NT2/D1 (cell line): ENCODE measurements around the gene POU3F1.

Source experiments
- SUZ12 ChIP-seq: IDR thresholded peaks from 2 replicates; pipeline ENCODE4 v1.6.1; 2011; ENCODE audit not compliant: insufficient read length, insufficient read depth; ENCODE audit errors: extremely low read depth
- YY1 ChIP-seq: IDR thresholded peaks from 2 replicates; pipeline ENCODE4 v1.6.1; 2011; ENCODE audit not compliant: insufficient read length, insufficient read depth
- ZNF274 ChIP-seq: IDR thresholded peaks from 2 replicates; pipeline ENCODE4 v1.6.1; 2011; ENCODE audit warnings: mild to moderate bottlenecking, low read depth, low read length

DNA sequence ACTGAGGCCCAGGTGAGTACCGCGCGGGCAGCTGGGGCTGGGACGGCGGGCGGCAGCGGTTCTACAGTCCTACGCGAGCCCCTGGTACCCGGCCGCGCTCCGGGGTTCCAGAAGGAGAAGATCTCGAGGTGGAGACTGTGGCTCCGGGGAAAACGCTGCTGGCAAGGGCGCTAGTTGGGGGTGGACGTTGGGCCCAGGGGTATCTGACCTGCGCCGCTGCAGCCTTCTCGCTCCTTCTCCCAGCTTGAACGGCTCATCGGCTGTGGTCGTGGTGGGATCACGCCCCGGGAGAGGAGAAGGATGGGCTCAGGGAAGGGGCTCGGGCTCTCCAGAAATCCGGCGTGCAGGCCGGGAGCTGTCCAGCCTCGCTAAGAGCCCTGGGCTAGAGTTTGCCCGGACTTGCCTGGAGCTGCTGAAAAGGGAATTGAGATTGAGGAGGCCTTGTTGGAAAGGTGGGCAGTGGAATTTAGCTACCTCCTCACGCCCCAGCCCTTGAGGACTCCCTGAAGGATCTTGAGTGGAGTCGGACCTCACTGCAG is 1.1 kb upstream of the POU3F1 start:
- no peak for TF ChIP-seq ZNF274
- TF ChIP-seq YY1: no peak
- no peak for TF ChIP-seq SUZ12
